LNCaP clone FGC (cell line): ENCODE measurements around the gene RNF145.
"Not testable (repeated sequence)": the region's sequence is repeated elsewhere in the genome, so short reads cannot be mapped to it uniquely, and the experiment has no call there.

Source experiments
- DNase-seq: peaks from one replicate; pipeline ENCODE4 v3.0.0-alpha.2; 2011; ENCODE audit warnings: low read depth
- H3K4me3 ChIP-seq: 2 replicates; pipeline ENCODE4 v1.5.1; 2011; ENCODE audit warnings: mild to moderate bottlenecking, low read depth, low read length, control low read depth
- CTCF ChIP-seq: IDR thresholded peaks from 2 replicates; pipeline ENCODE4 v1.5.1; 2012; ENCODE audit warnings: mild to moderate bottlenecking; ENCODE audit not compliant: control insufficient read depth, insufficient read depth; ENCODE audit errors: extremely low read depth

RNF145 gene

GRCh38 chr5:159131951-159132350 is 77.4 kb downstream of the RNF145 start:
- DNase-seq, result no peak
- no peak overlapping the region for H3K4me3 ChIP-seq
- TF ChIP-seq CTCF, result no peak

- TF ChIP-seq CTCF, result no peak
- no peak overlapping the region for H3K4me3 ChIP-seq
- DNase-seq, result no peak
Measured at GRCh38 chr5:159130871-159131270, 78.5 kb downstream of the RNF145 start.

- DNase-seq, result no peak
- no peak for TF ChIP-seq CTCF
- no peak overlapping the region for H3K4me3 ChIP-seq
Measured at GRCh38 chr5:159128070-159128541, 81.2 kb downstream of the RNF145 start.

GRCh38 chr5:159123700-159124099 is 85.7 kb downstream of the RNF145 start:
- no peak for DNase-seq
- TF ChIP-seq CTCF, result no peak
- H3K4me3 ChIP-seq, result no peak overlapping the region

- no peak for DNase-seq
- H3K4me3 ChIP-seq, result no peak overlapping the region
- no peak for TF ChIP-seq CTCF
Measured at GRCh38 chr5:159123189-159123588, 86.2 kb downstream of the RNF145 start.

- no peak for TF ChIP-seq CTCF
- no peak for DNase-seq
Measured at GRCh38 chr5:159121061-159121460, 88.3 kb downstream of the RNF145 start.

GRCh38 chr5:159120446-159120845 is 88.9 kb downstream of the RNF145 start:
- DNase-seq, result no peak
- peak overlapping the region; percentile 47 for H3K4me3 ChIP-seq

More at GRCh38 chr5:159121061-159121460, 88.3 kb downstream of the RNF145 start:
- no peak overlapping the region for H3K4me3 ChIP-seq

GRCh38 chr5:159119842-159120241 is 89.5 kb downstream of the RNF145 start:
- peak overlapping the region; percentile 47 for H3K4me3 ChIP-seq

More at GRCh38 chr5:159120446-159120845, 88.9 kb downstream of the RNF145 start:
- TF ChIP-seq CTCF, result no peak

GRCh38 chr5:159118958-159119659 is 90.2 kb downstream of the RNF145 start:
- DNase-seq, H3K4me3 ChIP-seq: not testable (repeated sequence)

More at GRCh38 chr5:159119842-159120241, 89.5 kb downstream of the RNF145 start:
- DNase-seq, result not testable (repeated sequence)
